ENCODE results near the gene ARMC9.
A peak's percentile ranks its signal among the peaks of the same experiment; 100 is the strongest.
"Not testable (repeated sequence)": the region's sequence is repeated elsewhere in the genome, so short reads cannot be mapped to it uniquely, and the experiment has no call there.

ARMC9 gene

DNA sequence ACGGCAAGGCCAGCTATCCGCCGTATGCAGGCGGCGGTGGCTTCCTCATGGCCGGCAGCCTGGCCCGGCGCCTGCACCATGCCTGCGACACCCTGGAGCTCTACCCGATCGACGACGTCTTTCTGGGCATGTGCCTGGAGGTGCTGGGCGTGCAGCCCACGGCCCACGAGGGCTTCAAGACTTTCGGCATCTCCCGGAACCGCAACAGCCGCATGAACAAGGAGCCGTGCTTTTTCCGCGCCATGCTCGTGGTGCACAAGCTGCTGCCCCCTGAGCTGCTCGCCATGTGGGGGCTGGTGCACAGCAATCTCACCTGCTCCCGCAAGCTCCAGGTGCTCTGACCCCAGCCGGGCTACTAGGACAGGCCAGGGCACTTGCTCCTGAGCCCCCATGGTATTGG lies 200.2 kb downstream of the ARMC9 start:
- no peak for DNase-seq (ENCODE audit: low spot score)

DNA sequence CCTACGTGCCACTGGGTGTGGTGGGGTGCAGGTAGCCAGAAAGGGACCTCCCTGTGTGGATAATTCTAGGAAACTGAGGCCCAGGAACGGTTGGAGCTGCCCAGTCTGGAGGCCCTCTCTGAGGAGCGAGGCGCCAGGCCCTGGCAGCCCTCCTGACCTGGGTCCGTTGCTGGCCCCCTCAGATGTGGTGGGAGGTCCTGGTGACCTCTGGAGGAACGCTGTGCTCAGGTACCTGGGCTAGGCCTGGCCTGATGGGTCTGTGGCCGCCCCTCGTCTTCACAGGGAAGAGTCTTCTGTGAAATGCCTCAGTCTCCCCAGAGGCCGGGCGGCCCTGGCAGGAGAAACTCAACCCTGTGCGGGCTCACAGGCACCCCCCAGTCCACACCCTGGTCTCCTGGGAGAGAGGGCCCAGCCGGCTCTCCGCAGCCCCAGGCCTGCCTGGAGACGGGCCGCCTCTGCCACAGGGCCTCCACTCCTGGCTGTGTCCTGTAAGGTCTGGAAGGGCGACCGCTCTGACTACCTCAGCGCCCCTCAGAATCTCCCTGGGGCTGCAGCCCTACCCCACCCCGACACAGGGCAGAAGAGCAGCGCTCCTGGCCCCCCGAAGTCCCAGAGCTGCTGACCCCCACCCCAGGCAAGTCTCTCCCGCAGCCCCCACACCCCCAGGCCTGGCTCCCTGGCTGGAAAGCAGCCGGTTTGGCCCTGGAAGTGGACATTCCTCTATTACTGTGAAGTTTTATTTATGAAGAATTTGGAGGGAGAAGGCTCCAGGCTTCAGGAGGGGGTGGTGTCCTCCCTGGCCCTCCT lies 200.8 kb downstream of the ARMC9 start:
- DNase-seq (ENCODE audit: low spot score), result no peak

DNA sequence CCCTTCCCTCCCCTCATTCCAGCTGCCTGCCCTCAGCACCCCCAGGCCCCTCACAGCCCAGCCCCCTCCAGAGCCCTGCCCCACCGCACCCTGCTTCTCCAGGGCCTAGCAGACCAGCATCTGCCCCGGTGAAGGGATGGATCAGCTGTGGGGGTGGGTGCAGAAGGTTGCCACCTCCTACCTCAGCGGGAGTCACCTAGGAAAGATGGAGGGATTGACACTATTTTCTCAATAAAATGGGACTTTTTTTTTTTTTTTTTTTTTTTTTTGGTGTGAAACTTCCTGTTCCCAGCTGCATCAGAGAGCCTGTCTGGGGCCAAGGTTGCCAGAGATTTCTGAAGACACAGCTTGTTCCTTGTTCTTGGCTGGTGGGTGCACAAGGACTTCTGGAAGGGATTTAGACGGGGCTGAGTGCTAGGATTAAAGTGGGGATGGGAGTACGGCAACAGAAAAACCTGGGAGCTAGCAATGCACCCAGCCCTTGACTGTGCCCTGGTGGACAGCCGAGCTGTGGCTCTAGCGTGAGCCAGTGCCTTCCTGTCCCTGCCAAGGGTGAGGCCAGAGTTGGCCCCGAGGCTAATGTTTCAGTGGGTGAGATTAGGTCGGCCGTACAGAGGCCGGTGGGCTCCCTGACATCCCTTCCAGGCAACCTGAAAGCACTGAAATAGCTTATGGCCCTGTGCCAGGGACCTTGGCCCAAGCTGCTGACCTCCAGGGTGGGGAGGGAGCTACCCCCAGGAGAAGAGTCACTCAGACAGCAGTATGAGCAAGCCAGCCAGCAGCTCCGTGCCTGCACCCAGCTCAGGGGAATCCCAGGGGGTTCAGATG lies 201.6 kb downstream of the ARMC9 start:
- DNase-seq (ENCODE audit: low spot score), result peak; percentile 65

DNA sequence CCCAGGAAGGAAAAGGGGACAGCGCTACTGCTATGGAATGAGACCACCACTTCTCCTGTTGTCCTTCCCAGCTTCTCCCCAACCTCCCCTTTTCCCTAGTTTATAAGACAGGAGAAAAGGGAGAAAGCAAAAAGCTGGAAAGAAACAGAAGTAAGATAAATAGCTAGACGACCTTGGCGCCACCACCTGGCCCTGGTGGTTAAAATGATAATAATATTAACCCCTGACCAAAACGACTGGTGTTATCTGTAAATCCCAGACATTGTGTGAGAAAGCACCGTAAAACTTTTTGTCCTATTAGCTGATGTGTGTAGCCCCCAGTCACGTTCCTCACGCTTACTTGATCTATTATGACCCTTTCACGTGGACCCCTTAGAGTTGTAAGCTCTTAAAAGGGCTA lies 202.2 kb downstream of the ARMC9 start:
- DNase-seq (ENCODE audit: low spot score), result not testable (repeated sequence)

DNA sequence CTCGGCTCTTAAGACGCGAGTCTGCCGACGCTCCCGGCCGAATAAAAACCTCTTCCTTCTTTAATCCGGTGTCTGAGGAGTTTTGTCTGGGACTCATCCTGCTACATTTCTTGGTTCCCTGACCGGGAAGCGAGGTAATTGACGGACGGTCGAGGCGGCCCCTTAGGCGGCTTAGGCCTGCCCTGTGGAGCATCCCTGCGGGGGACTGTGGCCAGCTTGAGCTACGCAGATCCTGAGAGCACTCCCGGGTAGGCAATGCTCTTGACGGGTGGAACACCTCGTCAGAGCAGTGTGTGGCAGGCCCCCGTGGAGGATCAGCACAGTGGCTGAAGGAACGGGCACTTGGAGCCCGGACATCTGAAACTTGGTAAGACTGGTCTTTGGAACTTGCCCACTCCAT lies 202.7 kb downstream of the ARMC9 start:
- not testable (repeated sequence) for DNase-seq (ENCODE audit: low spot score)

DNA sequence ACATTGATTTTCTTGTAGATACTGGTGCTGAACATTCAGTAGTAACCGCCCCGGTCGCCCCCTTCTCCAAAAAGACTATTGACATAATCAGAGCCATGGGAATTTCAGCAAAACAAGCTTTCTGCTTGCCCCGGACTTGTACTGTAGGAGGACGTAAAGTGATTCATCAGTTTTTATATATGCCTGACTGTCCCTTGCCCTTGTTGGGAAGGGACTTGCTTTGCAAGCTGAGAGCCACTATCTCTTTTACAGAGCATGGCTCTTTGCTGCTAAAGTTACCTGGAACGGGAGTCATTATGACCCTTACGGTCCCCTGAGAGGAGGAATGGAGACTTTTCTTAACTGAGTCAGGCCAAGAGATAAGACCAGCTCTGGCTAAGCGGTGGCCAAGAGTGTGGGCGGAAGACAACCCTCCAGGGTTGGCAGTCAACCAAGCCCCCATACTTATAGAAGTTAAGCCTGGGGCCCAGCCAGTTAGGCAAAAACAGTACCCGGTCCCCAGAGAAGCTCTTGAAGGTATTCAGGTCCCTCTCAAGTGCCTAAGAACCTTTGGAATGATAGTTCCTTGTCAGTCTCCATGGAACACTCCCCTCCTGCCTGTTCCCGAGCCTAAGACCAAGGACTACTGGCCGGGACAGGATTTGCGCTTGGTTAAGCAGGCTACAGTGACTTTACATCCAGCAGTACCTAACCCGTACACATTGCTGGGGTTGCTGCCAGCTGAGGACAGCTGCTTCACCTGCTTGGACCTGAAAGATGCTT lies 205.2 kb downstream of the ARMC9 start:
- DNase-seq (ENCODE audit: low spot score), result not testable (repeated sequence)

DNA sequence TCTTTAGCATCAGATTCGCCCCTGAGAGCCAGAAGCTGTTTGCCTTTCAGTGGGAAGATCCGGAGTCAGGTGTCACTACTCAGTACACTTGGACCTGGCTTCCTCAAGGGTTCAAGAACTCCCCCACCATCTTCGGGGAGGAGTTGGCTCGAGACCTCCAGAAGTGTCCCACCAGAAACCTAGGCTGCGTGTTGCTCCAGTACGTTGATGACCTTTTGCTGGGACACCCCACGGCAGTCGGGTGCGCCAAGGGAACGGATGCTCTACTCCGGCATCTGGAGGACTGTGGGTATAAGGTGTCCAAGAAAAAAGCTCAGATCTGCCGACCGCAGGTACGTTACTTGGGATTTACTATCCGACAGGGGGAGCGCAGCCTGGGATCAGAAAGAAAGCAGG lies 205.8 kb downstream of the ARMC9 start:
- not testable (repeated sequence) for DNase-seq (ENCODE audit: low spot score)

DNA sequence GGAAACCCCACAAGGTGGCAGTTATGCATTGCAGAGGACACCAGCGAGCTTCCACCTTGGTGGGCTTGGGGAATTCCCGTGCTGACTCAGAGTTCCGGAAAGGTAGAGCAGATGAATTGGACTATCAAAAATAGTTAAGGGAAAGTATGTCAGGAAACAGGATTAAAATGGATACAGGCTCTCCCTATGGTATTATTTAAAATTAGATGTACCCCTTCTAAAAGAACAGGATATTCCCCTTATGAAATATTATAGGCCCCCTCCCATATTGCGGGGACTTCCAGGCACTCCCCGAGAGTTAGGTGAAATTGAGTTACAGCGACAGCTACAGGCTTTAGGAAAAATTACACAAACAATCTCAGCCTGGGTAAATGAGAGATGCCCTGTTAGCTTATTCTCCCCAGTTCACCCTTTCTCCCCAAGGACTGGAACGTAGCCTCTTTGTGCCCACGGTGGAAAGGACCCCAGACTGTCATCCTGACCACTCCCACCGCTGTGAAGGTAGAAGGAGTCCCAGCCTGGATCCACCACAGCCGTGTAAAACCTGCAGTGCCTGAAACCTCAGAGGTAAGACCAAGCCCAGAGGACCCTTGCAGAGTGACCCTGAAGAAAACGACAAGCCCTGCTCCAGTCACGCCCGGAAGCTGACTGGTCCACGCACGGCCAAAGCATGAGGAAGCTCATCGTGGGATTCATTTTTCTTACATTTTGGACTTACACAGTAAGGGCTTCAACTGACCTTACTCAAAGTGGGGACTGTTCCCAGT lies 207.4 kb downstream of the ARMC9 start:
- DNase-seq (ENCODE audit: low spot score), result not testable (repeated sequence)

DNA sequence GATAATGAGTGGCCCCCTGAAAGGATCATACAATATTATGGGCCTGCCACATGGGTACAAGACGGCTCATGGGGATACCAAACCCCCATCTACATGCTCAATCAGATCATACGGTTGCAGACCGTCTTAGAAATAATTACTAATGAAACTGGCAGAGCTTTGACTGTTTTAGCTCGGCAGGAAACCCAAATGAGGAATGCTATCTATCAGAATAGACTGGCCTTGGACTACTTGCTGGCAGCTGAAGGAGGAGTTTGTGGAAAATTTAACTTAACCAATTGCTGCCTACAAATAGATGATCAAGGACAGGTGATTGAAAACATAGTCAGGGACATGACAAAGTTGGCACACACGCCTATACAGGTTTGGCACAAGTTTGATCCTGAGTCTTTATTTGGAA lies 209.3 kb downstream of the ARMC9 start:
- not testable (repeated sequence) for DNase-seq (ENCODE audit: low spot score)

DNA sequence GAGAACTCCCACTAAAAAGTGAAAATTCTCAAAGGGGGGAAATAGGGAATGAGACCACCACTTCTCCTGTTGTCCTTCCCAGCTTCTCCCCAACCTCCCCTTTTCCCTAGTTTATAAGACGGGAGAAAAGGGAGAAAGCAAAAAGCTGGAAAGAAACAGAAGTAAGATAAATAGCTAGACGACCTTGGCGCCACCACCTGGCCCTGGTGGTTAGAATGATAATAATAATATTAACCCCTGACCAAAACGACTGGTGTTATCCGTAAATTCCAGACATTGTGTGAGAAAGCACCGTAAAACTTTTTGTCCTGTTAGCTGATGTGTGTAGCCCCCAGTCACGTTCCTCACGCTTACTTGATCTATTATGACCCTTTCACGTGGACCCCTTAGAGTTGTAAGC lies 209.9 kb downstream of the ARMC9 start:
- DNase-seq (ENCODE audit: low spot score), result not testable (repeated sequence)

DNA sequence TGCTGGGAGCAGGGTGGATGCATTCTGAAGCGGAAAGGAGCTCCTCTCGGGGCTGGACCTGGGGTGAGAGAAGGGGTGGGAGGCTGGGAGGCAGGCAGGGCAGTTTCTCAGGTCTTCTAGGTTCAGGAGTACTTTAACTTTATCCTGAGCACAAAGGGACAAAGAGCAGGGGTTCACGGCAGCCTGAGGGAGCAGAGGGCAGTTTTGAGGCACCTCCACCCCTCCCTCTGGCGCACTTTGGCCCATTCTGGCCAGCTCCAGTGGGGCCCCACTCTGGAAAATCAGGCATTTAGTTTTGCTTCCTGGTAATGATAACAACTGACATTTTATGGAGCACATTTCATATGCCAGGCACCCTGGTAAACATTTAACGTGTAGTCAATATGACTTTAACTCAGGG lies 211.3 kb downstream of the ARMC9 start:
- DNase-seq (ENCODE audit: low spot score), result no peak

DNA sequence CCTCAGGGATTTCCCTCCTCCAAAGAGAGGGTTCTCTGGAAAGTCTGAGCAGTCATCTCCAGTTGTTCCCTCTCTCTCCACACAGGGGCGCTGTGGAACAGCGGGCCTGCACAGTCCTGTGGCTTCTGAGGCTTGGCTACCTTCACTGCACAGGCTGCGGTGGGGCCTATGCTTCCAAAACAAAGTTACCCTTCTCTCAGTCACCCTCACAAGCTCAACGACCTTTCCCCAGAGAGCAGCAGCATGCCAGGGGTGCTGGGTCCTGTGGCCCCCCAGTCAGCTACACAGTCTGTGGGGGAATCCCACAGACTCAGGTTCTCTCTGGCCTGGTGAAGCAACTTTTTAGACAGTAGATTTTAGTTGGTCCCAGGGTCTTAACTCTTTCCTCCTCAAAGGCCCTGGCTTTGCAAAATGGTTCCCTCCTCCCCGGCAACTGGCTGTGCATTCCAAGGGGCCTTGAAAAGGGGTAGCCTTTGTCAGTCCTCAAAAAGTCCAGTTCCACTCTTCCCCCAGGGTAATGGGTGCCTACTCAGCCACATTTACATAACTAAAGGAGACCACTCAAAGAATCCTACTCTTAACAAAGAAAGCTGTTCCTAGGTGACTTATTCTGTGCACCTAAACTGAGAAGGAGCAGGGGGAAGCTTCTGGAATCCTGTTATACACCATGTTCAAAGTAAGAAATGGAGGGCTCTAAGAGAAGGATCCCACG lies 212.0 kb downstream of the ARMC9 start:
- no peak for DNase-seq (ENCODE audit: low spot score)

DNA sequence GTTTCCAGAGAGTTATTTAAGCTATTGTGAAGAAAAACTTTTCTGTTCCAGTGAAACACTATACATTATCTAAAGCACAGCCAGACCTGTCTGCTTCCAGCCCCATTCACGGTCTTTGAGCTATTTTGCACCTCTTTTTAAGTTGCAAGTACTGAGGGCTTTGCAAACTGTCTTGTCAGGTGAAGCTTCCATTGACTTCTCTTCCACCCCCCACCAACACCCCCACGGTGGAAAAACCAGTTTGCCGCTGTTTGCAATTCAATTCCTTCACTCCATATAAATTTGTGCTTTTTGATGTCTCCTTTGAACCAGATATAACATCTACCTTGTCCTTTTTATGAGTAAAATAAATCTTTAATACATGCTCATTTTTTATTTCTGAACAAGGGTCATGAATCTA lies 212.8 kb downstream of the ARMC9 start:
- no peak for DNase-seq (ENCODE audit: low spot score)

DNA sequence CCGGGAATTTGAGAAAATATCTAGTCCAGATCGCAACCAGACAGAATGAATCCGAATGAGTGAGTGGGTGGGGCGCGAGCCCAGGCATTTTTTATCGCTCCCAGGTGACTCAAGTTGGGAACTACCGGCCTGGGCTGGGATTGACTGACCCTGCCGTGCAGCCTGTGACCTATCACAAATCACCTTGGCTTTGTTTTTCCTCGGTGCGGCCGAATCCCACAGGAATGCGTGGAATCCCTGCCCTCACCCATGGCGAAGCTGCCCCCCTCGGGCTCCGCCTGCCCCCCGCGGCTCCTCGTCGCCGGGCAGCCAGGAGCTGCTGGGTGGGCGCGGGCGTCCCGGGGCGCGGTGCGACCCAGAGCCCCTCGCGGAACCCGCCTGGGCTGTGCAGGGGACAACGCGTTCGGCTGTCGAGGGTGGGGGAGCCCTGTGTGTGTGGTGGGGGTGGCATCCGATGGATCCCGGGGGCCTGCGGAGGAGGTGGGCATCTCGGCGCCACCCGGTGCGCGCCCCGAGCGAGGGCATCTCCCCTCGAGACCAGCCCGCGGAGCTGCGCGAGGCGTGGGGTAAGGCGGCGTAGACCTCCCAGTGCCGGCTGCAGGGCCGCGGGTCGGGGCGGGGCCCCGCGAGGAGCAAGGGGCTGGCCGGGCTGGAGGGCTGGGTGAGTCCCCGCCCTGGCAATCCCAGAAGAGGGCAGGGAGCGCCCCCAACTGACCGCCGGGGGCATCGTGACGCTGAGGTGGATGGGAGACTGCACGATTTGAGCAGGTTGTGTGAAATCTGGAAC lies 213.6 kb downstream of the ARMC9 start:
- DNase-seq (ENCODE audit: low spot score), result peak; percentile 93

DNA sequence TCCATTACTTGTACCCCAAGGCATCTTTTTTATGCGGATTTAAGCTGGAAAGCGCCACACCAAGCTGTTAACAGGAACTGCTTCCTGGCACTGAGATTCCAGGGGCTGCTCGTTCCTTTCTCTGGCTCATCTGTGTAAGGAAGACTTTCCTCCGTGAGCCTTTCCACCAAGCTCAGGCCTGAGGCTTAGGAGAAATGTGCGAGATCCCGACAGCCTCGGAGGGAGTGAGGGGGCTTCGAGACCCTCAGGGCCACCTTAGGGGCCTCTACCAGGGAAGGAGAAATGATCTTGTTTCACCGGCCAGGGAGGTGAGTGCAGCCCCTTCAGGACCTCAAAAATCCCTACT lies 214.2 kb downstream of the ARMC9 start:
- no peak for DNase-seq (ENCODE audit: low spot score)

DNA sequence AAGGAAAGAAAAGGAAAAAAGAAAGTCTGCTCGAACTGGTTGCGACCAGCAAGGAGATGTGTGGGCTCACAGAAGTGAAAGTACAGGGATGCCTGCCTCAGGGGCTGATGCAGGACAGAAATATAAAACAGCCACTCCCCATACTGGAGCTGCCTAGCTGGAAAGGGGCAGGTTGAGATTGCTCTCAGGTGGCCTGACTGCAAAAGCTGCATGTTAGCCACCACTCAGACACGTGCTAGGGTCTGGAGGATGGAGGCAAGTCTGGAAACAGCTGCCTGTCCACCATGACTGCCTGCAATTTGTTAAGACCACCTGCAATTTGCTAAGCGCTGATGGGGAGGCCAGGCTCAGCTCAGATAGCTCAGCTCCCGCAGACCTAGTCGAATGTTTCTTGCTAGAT lies 215.0 kb downstream of the ARMC9 start:
- DNase-seq (ENCODE audit: low spot score), result no peak

DNA sequence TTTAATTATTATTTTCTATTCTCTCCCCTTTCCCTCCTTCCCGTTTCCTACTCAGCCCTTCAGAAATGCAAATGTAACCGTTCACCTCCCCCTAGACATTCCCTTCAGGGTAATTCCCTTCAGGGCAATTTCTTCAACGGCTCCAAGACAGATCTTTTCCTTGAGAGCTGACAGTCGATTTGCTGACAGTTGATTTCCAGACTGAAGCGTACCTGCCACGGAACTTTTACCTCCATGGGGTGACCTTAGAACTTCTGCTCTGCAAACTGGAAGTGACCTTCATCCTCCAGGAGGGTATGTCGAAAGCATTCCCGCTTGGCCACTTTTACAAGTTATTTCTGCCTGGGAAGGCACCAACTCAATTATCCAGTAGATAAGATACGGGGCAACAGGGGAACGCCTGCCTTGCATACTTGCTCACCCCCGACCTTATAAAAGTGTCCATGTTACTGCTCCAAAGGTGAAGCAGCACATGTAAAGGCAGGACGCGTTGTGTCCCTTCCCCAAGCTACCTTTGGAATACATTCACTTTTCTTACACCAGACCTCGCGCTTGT lies 215.6 kb downstream of the ARMC9 start:
- DNase-seq (ENCODE audit: low spot score), result no peak

DNA sequence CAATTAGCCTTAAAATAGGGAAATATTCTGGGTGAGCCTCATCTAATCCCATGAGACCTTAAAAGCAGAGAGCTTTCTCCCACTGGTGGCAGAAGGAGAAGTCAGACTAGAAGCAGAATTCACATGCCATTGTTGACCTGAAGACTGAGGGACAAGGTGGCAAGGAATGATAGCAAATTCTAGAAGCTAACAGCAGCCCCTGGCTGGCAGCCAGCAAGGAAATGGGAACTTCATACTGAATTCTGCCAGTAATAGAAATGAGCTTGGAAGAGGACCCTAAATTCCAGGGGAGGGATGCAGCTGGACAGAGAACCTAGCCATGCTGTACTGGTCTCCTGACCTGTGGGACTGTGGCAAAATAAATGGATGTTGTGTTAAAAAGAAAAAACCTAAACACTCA lies 216.6 kb downstream of the ARMC9 start:
- no peak for DNase-seq (ENCODE audit: low spot score)

DNA sequence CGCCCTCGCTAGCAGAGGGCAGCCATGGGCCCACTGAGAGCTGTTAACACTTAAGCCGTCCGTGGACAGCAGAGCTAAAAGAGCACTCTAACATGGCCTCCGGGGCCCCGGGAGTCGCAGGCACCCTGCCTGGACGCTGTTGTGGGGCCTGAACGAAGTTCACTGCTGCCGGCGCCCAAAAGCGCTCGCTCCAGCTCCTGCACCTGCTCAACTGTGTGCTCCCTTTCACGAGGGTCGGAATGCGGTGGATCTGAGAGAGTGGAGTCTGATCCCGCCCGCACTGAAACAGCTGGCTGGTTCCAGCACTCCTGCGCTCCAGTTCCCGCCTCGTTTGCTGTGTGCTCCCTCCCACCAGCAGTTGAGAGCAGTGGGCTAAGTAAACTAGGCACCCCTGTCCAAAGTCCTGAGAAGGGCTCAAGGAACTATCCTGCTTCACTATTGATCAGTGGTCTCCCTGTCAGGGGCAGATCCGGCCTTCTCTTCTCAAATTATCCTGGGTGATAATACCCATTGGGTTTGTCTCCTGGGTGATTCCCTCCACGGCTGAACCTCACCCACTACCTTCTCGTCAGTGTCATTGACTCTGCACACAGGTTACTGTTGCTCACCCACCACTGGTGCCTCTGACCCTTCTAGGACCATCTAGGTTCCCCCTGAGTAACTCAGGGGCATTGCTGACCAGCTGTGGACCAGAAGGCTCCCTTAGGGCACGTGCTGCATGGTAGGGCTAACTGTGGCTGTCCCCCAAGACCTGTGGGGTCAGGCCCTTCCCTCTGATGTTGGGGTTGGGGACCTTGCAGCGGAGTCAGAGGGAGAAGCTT lies 220.6 kb downstream of the ARMC9 start:
- no peak for DNase-seq (ENCODE audit: low spot score)

All from AG08396 (cell line).